Stimulated activated naive CD8-positive, alpha-beta T cell treated with anti-CD3 and anti-CD28 coated beads, Interleukin-15, Interleukin-2, amounts not matched to agents 100 U/mL and 50 U/mL, for 24 hours (primary cell): ENCODE results near the gene RGCC.
"Not testable (repeated sequence)": the region's sequence is repeated elsewhere in the genome, so short reads cannot be mapped to it uniquely, and the experiment has no call there.

Source experiments
- ATAC-seq: fragments of 150-1000 bp; cut with Tn5 transposase; one replicate; pipeline ENCODE4 v1.10.0; 2021
- DNase-seq: peaks from one replicate; pipeline ENCODE4 v3.0.0; 2021

Gene RGCC

GRCh38 chr13:41491436-41491835 lies 34.1 kb downstream of the RGCC start:
- ATAC-seq (no peak), DNase-seq (no peak)

DNA sequence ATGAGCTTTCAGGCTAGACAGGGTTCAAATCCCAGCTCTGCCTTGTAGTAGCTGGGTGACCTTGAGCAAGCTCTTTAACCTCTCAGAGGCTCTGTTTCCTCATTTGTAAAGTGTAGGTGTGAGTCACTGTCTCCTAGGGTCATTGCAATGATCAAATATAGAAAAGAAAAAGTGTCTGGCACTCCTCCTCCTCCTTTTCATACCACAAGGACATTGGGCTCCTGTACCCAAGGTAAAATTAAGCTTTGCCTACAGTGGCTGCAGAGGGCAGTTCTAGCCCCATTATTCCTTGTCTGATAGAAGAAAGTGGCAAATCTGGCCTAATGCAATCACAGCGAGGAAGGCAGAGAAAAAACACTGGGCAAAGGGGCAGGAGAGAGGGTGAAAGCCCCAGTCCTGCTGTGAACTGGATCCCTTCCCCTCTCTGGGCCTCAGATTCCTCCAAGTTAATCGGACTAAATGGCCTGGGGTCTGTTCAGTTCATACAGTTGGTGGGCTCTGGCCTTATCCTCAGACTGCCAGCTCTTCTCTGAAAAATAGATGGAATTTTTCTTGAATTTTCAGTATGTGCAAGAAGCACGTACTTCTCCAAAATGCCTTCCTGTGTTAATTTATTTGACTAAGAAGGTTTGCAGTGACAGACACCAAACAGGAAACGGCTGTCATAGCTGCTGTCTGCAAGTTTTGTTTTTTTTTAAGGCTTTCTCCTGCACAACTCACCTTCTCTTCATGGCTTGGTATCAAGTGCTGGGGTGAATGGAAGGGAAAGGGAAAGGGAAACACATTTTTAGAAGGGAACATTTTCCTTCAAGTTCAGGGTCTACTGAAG lies 35.3 kb downstream of the RGCC start:
- DNase-seq (no peak), ATAC-seq (peak; percentile 82)

- no peak for ATAC-seq
Measured at GRCh38 chr13:41494202-41494601, 36.9 kb downstream of the RGCC start.

DNA sequence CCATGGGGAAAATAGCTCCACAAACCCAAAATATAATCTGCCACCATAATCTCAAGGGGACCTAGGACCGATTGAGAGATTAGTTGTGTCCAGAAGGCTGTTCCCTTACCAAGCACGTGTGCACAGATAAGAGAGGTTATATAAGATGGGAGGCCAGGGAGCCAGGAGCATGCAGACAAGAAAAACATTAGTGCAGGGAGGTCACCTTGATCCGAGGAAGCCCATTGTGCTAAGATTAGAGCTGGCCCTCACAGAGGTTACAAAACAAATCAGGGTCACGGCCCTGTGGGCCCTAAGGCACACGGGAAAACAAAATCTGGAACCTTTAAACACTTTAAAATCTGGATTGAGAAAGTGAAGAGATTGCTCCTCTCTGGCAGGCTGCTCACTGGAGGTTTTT lies 37.7 kb downstream of the RGCC start:
- ATAC-seq (no peak), DNase-seq (no peak)

More at GRCh38 chr13:41494202-41494601, 36.9 kb downstream of the RGCC start:
- no peak for DNase-seq

DNA sequence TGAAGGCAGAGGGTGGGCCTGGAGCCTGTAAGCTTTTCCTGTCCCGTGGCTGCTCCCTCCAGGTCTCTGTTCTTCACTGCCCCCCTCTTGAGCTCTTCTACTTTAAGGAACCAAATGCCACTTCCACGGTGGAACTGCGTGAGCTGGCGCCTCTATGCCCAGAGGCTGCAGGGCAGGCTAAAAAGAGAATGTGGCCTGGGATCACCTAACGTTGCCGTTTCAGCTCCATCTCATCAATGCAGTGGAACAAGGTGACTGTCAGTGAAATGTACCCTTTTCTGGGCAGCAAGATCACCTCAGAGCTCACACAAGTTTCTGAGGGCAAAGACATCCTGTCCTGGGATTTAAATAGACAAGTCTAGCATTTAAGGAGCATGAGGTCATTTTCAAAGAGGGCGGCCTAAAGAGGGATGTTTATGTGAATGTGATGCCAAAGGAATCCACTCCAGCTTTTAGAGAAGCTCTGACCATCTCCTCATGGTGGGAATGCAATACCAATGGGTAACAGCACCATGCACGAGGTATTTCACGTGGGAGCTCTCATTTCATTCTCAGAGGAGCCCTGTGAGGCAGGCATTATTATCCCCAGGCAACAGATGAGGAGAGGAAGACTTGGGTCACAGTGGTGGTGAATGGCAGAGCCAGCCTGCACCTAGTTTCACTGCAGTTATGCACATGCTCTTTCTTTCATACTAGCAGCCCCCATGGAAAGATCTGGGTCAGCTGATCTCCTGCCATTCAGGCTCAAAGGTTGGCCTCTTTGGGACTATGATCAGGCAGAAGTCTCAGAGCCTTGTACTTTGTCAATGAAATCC lies 39.3 kb downstream of the RGCC start:
- DNase-seq, result no peak
- peak; percentile 28 for ATAC-seq

- no peak for ATAC-seq
- no peak for DNase-seq
Measured at GRCh38 chr13:41497436-41497835, 40.1 kb downstream of the RGCC start.

DNA sequence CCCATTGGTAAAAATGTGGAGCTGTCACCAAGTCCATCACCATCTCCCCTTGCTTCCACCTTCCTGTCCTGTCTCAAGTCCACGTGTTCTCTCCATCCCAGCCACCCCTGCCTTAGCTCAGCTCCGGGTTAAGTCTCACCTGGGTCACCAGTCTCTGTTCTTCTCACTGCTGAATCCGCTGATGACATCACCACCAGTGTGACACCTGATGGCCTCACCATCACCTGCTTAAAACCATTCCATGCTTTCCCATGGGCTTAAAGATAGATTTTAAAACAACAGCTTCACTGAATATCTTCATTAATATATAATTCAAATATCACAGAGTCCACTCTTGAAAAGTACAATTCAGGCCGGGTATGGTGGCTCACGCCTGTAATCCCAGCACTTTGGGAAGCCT lies 42.1 kb downstream of the RGCC start:
- DNase-seq (no peak), ATAC-seq (no peak)

GRCh38 chr13:41500511-41500910 lies 43.2 kb downstream of the RGCC start:
- DNase-seq, result no peak
- ATAC-seq, result peak; percentile 53

GRCh38 chr13:41501281-41501680 lies 43.9 kb downstream of the RGCC start:
- ATAC-seq (no peak), DNase-seq (no peak)

- ATAC-seq, result no peak
- no peak for DNase-seq
Measured at GRCh38 chr13:41502031-41502430, 44.7 kb downstream of the RGCC start.

- ATAC-seq (no peak), DNase-seq (no peak)
Measured at GRCh38 chr13:41502673-41503072, 45.3 kb downstream of the RGCC start.

DNA sequence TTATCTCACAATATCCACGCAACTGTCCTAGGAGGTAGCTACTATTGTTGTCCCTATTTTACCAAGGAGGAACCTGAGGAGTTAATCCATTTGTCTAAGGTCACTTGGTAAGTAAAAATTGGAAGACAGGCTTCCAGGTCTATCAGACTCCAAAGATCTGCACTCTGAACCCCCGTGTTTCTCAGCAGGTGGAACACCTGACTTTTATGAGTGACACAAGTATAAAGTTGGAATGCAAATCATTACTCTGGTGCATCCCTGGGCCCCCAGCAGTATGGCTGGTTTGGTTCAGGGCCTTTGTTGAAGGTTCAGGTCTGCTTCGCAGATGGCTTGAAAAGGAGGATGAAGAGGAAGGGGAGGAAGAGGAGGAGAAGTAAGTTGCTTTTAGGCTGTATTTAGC lies 46.0 kb downstream of the RGCC start:
- DNase-seq, result no peak
- no peak for ATAC-seq

- not testable (repeated sequence) for ATAC-seq, DNase-seq
Measured at GRCh38 chr13:41504657-41505056, 47.3 kb downstream of the RGCC start.

DNA sequence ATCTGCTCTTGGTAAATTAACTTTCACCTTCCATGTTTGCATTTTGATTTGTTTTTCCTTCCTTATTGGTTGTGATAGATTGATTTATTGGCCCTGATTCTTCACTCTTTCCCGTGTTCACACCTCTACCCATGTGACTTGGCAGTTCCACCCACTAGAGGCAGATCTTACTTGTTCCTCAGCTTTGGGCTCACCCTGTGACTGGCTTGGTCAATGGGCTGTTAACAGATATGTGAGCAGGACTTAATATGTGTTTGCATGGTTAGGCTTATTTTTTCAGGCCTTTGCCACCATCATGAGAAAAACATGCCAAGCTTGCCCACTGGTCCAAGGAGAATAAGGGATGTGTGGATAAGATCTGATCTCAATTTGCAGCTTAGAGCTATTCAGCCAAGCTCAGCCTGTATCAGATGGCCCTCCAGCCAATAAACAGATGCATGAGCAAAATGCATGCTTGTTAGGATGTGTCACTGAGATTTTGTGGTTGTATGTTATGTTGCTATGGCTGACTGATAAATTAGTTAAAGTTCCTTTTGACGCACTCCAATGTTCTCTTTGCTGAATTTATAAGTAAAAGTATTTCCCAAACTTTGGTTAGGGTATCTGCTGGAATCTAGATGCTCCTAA lies 48.0 kb downstream of the RGCC start:
- DNase-seq (no peak), ATAC-seq (no peak)

DNA sequence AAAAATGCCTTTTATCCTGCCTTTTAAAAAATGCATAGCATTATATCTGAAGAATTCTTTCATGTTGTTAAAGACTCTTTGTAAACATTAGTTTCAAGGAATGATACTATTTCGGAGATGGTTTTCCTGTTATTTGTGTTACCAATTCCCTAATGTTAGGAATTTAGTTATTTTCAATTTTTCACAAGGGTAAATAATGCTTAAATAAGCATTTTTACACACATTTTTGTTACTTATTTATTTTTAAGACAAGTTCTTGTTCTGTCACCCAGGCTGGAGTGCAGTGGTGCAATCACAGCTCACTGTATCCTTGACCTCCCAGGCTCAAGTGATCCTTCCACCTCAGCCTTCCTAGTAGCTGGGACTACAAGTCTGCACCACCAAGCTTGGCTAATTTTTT lies 49.0 kb downstream of the RGCC start:
- DNase-seq, result no peak
- no peak for ATAC-seq

GRCh38 chr13:41509971-41510370 lies 52.6 kb downstream of the RGCC start:
- ATAC-seq, result no peak
- no peak for DNase-seq

DNA sequence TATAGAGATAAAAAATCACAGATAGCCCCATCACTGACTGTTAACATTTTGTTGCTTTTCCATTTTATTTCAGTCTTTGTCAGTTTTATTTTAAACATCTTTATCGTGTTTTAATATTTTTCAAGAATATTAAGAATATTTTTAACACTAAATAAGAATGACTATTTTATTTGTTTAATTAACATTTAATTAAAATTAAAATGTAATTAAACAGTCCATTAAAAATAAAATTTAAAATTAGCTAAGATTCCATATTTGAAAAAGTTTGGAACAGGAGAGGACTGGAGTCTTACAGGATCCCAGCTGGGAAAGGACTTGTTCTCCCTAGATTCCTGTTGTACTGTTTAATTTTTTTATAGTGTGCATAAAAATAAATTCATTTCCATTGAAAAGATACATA lies 54.5 kb downstream of the RGCC start:
- ATAC-seq, result no peak
- DNase-seq, result no peak

- DNase-seq (no peak), ATAC-seq (no peak)
Measured at GRCh38 chr13:41512441-41512840, 55.1 kb downstream of the RGCC start.

- DNase-seq (no peak), ATAC-seq (no peak)
Measured at GRCh38 chr13:41513600-41513999, 56.2 kb downstream of the RGCC start.

DNA sequence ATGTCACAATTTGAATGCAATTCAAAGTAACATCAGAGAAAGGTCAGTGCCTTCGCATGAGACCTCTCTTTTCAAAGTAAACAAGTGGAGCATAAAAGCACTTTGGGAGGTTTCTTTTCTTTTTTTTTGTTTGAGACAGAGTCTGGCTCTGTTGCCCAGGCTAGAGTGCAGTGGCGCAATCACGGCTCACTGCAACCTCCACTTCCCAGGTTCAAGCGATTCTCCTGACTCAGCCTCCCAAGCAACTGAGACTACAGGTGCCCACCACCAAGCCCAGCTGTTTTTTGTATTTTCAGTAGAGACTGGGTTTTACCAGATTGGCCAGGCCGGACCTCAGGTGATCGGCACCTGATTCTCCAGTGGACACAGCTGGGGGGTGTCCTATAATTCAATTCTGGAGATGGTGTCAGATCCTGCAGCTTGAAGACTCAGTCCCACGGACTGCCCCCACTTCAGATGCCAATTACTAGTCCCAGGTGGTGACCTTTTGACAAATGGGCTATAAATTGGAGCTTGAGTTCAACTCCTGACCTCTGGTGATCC lies 57.6 kb downstream of the RGCC start:
- DNase-seq (no peak), ATAC-seq (no peak)

GRCh38 chr13:41515491-41516139 lies 58.3 kb downstream of the RGCC start:
- no peak for ATAC-seq

GRCh38 chr13:41516166-41516565 lies 58.8 kb downstream of the RGCC start:
- no peak for DNase-seq
- no peak for ATAC-seq

More at GRCh38 chr13:41515491-41516139, 58.3 kb downstream of the RGCC start:
- DNase-seq, result no peak
